ENCODE measurements around the gene HGS.
"Not testable (repeated sequence)": the region's sequence is repeated elsewhere in the genome, so short reads cannot be mapped to it uniquely, and the experiment has no call there.

The HGS gene

GRCh38 chr17:81719410-81720266 lies 35.8 kb downstream of the HGS start:
- no peak for DNase-seq (ENCODE audit: low read depth)

DNA sequence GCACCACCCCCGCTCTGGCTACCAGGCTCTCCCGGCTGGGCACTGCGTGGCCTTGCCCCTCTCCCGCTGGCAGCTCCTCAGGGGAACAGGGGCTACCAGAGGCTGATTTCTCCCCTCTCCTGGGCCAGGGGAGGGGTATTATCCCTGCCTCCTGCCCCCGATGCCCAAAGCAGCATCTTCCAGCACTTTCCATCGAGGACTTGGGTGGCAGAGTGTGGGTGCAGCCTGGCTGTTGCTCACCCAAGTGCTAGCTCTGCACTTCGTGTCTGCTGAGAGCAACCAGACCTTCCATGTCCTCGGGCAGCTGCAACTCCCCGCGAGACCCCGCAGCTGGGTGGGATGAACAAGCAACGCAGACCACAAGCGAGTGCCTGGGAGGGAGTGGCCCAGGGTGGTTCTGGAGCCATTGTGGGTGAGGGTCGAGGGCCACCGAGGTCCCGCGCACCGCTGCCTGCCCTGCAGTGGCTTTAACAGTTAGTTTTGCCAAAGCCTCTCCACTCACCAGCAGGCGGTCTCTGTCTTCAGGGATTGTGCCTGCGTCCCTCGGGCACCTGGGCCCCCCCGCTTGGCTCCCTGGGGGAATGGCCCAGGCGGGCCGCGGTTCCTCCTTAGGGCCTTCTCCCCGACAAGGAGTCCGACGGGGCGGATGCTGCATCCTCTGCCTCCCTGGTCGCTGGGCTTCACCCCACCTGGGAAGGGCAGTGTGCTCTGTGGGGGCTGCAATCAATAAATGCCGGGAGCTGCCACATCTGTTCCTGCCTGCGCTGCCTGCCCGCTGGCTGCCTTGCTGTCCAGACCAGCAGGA lies 36.7 kb downstream of the HGS start:
- no peak for DNase-seq (ENCODE audit: low read depth)

DNA sequence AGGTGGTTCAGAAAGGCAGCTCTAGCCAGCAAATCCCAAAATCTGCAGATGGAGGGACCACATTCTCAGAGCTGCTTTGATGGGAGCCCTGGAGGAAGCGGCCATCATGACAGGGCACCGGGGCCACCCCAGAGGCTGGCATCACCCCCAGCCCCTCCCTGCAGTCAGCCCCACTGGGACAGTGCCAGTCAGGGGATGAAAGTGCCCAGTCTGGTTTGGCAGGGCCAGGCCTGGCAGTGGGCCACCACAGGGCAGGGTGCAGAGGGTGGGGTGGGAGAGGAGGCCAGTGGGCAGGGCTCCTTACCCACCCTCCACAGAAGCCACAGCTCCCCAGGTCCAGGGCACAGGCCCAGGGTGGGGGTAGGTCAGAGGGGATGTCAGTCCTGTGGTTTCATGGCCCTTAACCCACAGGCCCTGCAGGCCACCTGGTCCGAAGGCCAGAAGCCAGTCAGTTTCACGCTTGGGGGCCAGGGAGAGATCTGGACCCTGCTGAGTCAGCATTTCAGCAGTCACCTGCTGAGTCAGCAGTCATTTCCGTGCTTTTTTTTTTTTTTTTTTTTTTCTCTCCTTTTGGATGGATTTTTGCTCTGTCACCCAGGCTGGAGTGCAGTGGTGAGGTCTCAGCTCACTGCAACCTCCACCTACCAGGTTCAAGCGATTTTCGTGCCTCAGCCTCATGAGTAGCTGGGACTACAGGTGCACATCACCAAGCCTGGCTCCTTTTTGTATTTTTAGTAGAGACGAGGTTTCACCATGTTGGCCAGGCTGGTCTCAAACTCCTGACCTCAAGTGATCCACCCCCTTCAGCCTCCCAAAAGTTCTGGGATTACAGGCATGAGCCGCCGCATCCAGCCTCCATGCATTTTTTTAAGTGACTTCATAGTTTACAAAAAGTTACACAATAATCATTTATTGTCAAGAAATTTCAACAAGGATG lies 38.6 kb downstream of the HGS start:
- no peak for DNase-seq (ENCODE audit: low read depth)

DNA sequence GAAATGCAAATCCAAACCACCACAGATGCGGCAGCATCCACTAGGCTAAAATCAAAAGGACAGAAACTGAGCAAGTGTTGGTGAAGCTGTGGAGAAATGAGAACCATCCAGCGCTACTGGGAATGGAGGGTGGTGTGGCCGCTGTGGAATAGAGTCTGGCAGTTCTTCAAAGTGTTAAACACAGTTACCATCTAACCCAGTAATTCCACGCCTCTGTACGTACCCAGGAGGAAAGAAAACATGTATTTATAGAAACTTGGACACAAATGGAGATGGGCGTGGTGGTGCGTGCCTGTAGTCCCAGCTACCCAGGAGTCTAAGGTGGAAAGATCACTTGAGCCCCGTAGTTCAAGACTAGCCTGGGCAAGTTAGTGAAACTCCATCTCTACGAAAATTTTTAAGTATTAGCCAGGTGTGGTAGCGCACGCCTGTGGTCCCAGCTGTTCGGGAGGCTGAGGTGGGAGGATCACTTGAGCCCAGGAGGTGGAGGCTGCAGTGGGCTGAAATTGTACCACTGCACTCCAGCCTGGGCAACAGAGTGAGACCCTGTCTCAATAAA lies 39.9 kb downstream of the HGS start:
- no peak for DNase-seq (ENCODE audit: low read depth)

DNA sequence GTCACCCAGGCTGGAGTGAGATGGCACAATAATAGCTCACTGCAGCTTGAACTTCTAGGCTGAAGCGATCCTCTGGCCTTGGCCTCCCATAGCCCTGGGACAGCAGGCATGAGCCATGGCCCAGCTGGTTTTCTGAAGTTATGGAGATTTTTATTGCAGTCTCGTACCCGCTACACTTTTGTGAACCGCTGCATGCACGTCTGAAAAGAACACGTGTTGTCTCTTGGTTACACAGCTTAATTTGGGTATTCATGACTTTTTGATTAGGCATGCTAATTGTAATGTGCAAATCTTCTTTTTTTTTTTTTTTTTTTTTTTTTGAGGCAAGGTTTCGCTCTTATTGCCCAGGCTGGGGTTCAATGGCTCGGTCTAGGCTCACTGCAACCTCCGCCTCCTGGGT lies 41.6 kb downstream of the HGS start:
- no peak for DNase-seq (ENCODE audit: low read depth)

- no peak for DNase-seq (ENCODE audit: low read depth)
Observed at GRCh38 chr17:81726004-81726403, 42.2 kb downstream of the HGS start.

- DNase-seq (ENCODE audit: low read depth) = no peak
Observed at GRCh38 chr17:81727324-81728031, 43.7 kb downstream of the HGS start.

DNA sequence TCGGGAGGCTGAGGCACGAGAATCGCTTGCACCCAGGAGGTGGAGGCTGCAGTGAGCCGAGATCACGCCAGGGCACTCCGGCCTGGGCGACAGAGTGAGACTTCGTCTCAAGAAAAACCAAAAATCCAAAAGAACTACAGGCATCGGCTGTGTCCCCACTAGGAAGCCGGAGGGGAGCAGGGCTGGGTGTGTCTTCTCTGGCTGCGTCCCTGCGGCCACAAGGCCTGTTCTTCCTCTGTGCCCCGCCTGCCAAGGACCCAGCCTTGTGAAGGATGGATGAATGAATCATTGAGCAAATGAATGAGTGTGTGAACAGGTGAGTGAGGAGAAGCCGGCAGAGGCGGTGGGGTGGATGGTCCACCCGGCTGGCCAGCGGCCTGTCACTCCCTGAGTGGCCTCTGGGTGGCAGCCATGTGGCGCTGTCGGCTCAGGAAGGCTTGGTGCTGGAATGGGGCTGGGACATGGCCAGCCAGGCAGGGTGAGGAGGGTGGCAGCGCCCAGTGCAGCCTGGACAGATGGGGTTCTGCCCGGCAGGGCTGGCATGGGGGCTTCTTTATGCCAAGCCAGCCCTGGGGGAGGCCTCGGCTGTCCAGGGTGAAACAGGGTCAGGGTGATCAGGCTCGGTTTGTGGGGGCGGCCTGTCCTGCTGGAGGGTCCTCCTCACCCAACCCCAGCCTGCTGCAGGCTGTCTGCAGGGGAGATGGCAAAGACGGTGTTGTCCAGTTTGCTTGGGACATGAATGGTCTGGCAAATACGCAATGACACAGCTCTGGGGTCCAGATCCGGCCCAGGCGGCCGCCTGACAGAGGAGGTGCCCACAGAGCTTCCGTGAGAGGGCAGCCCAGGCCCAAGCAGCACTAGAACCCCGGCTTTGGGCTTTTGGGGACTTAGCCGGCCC lies 49.9 kb downstream of the HGS start:
- no peak for DNase-seq (ENCODE audit: low read depth)

GRCh38 chr17:81734405-81735263 lies 50.8 kb downstream of the HGS start:
- DNase-seq (ENCODE audit: low read depth) = no peak

DNA sequence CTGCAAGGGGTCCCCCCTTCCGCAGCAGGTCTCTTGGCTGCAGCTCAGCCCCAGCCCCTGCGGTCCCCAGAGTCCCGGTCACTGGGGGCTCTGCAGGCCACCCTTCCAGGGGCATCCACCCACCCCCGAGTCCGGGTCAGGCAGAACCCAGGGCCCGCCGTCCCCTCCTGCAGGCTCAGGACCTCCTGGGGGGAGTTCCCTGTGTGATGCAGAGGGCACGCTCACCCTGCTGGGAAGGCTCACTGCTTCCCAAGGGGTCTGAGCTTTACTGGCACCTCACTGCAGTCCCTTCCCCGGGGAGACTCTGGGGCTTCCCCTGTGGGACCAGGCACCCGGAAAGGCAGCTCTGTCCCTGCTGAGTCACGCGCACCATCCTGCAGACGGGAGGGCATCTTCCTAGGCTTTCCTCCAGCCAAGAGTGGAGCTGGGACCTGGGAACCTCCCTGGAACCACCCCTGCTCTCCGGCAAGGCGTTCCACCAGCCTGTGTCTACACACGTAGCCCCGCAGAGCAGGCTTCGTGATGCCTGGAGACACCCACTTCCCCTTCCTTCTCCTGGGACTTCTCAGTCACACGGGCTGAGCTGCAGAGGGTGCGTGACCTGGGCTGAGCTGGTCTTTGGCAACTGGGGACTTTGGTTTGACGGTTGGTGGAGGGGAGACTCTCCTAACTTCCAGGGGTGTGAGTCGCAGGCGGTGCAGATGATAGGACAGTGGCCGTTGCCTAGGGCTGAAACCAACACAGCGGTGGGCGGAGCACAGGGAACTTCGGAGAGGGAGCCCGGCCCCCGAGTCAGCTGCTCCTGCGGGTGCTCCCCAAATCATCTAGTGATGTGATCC lies 51.7 kb downstream of the HGS start:
- DNase-seq (ENCODE audit: low read depth) = no peak

- DNase-seq (ENCODE audit: low read depth) = no peak
Observed at GRCh38 chr17:81737947-81738800, 54.4 kb downstream of the HGS start.

DNA sequence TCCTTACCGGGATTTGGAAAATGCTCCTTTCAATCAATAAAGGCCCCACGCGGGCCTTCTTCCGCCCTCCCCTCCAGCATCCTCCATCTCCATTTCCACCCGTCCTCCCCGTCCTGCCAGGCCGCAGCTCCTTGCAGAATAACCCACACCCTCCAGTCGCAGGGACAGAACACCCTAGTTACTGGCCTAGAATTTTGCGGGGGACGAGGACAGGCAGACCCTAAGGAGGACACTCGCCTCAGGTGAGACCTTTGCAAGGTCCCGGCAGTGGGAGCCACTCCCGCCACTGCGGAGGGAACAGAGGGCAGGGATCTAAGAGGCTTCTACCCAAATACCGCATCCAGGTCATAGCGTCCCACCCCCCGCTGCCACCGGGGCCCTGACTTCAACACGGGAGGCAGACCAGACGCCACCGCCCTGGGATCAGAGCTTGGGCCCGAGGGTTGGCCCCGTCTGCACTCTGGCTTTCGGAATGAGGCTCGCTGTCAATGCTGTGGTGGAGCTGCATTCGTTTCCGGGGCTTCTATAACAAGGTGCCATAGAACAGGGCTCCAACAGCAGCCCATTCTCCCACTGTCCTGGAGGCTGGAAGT lies 55.1 kb downstream of the HGS start:
- no peak for DNase-seq (ENCODE audit: low read depth)

- not testable (repeated sequence) for DNase-seq (ENCODE audit: low read depth)
Observed at GRCh38 chr17:81739593-81739992, 55.8 kb downstream of the HGS start.

DNA sequence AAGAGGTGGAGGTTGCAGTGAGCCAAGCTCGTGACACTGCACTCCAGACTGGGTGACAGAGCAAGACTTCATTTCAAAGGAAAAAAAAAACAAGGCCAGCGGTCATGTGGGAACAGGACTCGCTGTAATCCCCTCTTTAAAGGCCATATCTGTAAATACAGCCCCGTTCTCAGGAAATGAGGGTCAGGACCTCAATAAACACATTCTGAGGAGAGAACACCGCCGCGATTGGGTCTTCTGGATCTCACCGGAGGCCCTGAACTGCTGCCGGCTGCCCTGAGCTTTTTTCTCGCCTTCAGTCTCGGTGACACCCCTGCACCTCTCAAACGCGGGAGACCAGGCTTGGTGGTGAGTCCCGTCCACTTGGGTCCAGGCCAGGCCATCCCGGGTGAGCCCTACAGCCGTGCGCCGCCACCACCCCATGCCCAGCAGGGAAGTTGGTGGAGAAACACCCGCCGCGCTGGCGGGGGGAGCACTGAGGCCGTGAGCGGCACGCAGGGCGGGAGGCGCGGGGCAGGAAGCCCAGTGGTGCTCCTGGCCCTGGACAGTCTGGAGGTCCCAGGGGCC lies 56.7 kb downstream of the HGS start:
- no peak for DNase-seq (ENCODE audit: low read depth)

- DNase-seq (ENCODE audit: low read depth) = no peak
Observed at GRCh38 chr17:81741049-81741593, 57.3 kb downstream of the HGS start.

Measured in stimulated activated CD8-positive, alpha-beta memory T cell treated with anti-CD3 and anti-CD28 coated beads, Interleukin-12 subunit alpha, Interleukin-12 subunit beta, amount 100 ng/mL, for 4 hours (primary cell).